HuH-7 (cell line): Measurements from ENCODE around the gene TADA1.
"Not testable (repeated sequence)": the region's sequence is repeated elsewhere in the genome, so short reads cannot be mapped to it uniquely, and the experiment has no call there.

Experiments used
- DNase-seq: peaks from one replicate; pipeline ENCODE4 v3.0.0; 2011; ENCODE audit warnings: low spot score

The TADA1 gene

DNA sequence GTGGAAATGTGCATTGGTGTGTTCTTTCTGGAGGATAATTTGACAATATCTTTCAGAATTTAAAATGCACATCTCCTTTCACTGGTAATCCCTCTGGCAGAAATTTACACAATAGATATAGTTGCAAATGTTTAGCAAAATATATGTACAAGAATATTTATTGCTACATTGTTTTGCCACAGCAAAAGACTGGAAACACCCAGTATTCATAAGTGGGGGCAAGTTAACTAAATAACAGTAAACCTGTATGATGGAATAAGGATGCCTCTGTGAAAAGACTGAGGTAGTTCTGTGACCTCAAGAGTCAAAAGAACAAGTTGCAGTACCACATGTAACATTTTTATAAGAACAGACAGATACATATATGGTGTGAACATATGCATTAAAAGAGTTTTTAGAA is 13.7 kb upstream of the TADA1 start:
- no peak for DNase-seq

DNA sequence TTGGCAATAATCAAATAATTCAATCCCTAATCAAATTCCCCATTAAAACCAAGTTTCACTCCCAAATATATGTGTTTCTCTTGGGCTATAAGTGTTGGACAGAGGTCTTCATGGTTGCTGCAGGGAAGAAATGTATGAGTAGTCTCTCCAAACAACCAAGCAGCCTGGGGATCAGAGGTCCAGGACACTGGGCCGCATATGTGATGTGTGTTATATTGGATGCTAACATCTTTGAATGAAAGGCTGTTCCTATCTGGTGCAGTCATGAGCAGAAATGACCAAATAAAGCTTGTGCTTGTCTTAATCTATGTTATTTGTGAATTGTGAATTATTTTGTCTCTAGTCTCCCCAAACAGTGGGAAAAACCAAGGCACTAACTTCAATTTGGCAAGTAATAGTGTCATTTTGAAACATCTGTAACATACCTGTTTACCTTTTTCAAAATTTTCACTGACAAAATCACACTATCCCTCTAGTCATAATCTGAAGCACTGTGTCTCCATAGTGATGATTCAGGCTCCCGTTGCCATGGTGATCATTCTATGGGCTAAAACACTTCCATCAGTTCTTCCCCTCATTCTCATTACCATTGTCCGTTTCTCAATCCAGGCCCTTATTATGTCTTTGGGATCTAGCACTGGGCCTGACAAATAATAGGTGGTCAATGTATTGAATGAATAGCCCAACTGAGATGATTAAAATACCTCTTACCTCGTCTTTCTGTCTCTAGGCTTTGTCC is 12.5 kb upstream of the TADA1 start:
- DNase-seq: no peak

DNA sequence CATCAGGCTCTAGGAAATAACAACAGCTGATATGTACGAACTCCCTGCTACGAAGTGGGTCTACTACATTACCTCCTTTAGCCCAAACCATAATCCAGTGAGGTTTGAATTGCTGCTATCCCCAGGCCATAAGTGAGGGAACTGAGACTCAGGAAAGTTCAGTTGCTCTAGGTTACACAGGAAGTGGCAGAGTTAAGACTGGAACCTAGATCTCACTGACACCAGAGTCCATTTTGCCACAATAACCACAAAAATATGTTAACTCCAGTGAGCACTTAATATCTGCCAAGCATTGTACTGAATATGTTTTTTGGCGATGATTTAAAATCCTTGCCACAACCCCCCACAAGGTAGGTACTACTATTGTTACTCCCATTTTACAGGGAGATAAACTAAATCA is 8.9 kb upstream of the TADA1 start:
- DNase-seq: no peak

DNA sequence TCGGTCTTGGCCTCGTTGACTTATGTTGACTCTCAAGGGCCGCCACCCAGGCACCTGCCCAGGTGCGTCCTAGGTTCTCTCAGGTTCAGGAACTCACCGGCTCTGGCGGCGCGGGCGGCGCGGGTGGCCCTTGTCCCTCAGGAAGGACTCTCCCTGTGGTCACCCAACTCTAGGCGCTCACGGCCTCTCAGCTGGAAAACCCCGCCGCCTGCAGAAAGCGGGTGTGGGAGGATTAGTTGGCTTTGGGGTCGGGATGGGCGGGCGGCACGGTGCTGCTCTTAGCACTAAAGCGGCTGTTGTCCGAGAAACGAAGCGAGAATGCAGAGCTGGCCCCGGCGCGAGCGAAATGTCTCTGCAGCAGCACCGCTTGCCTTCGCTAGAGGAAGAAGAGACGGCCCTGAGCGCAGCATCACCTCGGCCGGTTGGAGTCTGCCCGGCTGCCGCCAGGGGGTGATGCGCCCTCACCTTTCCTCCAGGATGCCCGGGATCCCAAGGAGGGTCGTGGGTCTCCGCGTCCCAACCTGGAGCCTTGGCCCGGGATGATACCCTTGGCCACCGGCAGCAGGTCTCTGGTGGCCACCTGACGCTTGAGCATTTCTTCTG is 8.1 kb upstream of the TADA1 start:
- no peak for DNase-seq

DNA sequence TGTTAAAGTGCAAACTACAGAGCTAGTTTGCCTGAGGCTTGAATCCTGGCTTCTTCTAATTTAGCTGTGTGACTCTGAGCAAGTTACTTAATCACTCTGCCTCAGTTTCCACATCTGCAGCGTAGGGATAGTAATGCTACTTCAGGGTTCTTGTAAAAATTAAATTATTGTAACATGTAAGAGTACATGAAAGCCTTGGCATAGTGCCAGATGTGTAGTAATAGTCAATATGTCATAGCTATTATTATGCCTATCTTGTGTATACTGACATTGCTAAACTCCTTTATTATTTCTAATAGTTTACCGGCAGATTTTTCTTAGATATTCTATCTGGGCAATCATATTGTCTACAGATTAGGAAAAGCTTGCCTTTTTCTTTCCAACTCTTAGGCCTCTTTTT is 6.8 kb upstream of the TADA1 start:
- DNase-seq: no peak

DNA sequence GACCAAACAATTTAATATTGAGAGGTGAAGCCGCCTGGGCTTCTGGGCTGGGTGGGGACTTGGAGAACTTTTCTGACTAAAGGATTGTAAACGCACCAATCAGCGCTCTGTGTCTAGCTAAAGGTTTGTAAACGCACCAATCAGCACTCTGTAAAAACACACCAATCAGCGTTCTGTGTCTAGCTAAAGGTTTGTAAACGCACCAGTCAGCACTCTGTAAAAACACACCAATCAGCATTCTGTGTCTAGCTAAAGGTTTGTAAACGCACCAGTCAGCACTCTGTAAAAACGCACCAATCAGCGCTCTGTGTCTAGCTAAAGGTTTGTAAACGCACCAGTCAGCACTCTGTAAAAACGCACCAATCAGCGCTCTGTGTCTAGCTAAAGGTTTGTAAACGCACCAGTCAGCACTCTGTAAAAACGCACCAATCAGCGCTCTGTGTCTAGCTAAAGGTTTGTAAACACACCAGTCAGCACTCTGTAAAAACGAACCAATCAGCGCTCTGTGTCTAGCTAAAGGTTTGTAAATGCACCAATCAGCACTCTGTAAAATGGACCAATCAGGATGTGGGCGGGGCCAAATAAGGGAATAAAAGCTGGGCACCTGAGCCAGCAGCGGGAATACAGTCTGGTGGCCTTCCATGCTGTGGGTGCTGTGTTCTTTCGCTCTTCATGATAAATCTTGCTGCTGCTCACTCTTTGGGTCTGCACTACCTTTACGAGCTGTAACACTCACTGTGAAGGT is 2.3 kb upstream of the TADA1 start:
- DNase-seq: not testable (repeated sequence)

DNA sequence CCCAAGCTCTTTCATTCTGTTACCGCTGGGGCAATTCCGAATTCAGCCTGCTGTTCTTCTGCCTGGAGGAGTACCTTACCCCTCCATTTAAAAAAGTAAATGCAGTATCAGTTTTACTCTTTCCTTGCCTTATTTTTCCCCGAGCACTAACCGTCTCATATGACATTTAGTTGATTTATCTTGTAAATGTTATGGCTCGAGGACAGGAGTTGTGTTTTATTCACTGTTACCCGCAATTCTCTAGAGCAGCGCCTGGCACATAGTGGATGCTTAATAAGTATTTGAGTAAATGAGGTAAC is 425 bp upstream of the TADA1 start:
- DNase-seq: no peak

DNA sequence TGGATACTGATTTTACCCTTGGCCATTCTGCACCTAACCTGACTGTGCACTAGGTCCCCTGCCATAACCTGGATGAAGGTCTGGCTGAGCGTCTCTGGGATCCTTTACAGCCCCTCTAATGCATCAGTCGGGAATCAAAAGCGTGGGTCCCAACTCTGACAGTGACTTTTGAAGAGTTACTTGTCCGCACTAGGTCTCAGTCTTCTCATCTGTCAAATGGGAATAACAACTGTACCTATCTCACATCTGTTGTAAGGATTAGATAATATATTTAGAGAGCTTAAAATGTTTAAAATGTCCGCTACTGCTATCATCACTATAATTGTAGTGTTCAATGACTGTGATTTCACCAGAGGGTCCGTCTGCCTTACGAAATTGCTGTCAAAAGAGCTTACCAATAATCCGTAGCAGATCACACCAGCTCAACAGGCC is 746 bp downstream of the TADA1 start:
- DNase-seq: no peak

DNA sequence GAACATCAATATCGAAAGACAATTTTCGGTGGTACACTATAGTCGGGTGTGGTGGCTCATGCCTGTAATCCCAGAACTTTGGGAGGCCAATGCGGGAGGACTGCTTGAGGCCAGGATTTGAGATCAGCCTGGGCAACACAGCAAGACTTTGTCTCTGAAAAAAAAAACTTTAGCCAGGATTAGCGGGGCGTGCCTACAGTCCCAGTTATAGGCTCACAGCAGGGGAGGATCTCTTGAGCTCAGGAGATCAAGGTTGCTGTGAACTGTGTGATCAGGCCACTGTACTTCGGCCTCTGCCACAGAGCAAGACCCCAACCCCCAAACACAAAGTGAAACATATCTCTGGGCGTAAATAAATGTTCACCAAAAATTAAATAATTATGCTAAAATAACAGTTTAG is 1.6 kb downstream of the TADA1 start:
- DNase-seq: no peak

DNA sequence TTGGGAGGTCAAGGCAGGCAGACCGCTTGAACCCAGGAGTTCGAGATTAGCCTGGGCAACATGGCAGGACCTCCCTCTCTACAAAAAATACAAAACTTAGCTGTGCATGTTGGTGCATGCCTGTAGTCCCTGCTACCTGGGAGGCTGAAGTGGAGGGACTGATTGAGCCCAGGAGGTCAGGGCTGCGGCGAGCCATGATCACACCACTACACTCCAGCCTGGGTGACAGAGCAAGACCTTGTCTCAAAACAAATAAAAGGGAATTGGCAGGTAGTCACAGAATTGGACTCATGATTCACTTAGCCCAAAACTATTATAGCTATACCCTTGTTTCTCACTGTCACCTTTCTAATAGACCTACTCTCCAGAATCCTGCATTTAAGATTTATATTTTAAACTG is 5.5 kb downstream of the TADA1 start:
- no peak for DNase-seq

DNA sequence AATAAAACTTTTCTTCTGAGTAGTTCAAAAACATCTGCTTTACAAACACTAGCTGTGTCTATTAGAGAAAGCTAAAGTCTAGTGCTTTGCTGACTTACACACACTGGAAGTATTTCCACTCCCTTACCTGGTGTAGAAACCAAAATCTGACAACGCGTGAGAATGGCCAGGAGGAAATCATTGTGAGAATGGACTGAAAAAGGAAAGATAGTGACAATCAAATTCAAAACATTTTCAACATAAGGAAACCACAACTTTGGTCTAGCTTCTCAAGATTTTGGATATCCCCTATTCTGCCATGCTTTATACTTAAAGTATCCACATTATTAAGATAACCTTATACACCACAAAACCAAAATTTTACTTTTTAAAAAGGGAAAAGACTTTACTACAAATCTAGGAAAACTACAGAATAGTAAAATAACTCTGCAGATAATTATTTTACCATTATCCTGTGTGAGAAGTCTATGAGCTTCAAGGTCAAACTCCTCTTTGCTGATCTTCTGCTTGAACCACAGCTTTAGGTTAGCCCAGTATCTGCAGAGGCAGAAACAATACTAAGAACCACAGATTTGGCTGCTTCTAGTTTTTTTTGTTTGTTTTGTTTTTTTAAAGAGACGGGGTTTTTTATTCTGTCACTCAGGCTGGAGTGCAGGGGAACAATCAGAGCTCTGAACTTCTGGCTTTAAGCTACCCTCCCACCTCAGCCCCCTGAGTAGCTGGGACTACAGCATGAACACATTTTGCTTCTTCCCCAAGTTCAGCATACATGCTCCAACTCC is 6.6 kb downstream of the TADA1 start:
- DNase-seq: no peak

DNA sequence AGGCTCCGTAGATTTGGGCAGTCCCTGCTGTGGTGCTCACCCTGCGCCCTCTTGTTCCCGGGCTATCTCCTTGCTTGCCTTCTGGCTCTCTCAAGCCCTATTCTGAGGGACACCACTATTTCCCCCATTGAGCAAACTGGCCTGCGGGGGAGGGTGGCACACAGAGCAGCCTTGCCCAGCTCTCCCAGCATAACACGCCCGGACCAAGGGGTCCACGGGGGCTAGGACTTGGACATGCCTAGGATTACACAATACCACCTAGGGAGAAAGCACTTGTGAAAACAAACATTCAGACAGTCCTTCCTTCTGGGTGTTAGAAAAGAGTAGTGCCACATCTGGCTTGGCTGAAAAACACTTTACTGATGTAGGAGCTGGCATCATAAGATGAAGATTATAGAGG is 7.4 kb downstream of the TADA1 start:
- DNase-seq: no peak

DNA sequence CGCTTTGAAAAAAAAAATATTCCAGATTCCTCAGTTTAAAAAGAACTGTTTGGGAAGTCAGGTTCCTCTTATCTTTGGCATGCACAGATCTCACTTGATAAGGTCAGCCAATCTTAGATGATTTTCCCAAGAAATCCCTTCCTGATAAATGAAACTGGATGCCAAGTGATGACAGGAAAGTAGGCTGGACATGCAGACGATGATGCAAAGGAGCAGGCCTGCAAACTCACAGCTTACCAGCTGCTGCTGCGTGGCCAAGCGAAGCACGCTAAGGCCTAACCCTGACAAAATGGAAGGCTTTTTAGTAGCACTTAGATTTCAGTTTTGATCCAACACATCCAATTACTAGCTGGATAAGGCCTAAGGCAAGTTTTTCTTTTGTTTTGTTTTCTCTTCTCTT is 10.1 kb downstream of the TADA1 start:
- DNase-seq: no peak

DNA sequence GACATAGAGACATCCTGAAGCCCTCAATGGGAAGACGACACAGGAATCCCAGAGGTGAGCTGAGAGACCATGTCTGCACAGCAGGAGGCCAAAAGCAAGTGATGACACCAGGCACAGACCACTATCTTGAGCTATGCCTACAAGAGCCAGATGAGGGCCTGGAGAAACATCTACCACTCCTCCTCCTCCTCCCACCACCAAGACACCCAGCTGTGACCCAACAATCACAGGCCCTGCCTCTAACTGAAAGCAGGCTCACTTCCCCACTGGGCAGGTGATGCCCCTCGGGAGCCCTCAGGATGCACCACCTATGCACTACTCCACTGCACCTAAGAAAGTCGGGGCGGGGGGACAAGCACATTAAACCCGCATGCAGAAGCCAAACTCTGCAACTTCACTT is 16.5 kb downstream of the TADA1 start:
- DNase-seq: no peak

DNA sequence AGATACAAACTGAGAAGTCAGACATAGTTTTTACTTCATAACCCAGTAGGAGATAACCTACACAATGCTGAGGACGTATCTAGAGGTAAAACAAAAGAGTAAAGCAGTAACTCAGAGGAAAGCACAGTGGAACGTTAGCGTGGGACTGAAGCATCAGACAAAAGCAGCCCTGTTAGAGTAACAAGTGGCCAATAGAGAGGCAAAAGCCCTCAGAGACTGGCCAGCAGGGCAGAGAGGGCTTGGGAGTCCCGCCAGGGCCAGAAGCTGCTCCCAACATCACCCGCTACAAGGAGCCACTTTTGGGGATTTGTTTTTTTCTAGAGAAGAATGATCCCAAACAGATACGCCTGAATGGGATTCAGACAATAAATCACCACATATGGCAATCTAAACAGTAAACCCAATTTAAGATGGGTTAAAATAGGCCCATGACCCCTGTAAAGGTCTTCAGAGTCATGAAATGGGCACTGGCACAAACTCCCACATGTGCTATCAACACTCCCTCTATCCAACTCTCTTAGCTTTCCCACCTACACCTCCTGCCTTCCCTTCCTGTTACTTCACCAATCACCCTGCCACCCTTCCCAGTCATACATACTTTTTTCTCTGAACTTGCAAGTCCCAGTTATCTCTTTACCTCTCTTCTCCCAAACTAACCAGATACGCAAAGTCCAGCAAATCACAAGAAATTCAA is 17.2 kb downstream of the TADA1 start:
- DNase-seq: no peak

DNA sequence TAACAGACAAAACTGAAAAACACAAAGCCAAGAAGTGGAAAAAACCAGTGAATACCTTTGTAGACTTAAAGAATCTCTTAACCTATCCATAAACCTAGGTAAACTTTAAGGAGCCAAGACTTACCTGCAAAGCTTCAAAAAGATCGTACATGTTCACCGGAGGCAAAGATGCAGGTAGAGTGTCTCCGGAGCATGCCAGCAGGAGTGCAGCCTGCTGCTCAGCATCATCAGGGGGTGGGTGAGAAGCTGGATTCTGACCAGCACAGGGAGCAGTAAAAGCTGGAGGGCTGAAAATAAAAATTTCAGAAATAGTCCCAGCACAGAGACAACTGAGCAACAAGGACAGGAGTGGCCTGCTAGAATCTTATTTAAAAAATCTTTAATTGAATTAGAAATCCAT is 18.1 kb downstream of the TADA1 start:
- no peak for DNase-seq

DNA sequence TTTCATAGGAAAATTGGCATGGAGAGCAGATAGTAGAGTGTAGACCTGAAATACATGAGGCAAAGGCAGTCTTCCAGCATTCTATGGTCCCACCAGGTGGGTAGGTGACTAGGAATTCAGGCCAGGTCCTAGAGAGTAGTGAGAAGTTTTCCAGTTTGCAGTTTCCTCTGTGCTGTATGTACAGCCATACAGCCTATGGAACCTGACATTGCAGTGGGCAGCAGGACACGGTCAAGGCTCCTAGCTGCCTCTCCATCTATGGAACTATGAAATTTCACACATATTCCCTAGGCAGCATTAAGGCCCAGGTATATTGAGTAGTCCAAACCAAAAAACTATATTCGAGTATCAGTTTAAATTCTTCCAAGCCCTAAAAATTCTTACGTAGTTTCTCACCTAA is 20.5 kb downstream of the TADA1 start:
- DNase-seq: no peak

DNA sequence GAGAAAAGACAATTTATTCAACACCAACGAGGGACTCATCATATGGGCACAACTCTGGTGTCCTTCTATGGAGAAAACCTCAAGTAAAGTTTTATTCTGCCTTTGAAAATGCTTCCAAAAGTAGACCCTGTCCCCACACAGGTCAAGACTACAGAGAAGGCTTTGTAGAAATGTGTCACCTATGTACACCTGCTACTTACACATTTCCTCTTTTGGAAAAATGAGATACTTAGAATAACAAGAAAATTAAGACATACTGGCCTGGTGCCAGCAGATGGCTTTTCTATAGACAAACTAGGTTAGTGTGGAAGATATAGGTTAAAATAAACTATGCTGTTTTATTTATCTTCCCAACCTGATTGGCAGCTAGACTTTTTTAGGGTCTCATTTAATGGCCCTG is 23.1 kb downstream of the TADA1 start:
- no peak for DNase-seq

DNA sequence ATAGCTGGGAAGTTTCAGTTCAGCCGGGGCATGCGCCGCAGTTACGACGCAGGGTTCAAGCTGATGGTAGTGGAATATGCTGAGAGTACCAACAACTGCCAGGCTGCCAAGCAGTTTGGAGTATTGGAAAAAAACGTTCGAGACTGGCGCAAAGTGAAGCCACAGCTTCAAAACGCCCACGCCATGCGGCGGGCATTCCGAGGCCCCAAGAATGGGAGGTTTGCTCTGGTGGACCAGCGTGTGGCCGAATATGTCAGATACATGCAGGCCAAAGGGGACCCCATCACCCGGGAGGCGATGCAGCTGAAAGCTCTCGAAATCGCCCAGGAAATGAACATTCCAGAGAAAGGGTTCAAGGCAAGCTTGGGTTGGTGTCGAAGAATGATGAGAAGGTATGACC is 26.9 kb downstream of the TADA1 start:
- no peak for DNase-seq

DNA sequence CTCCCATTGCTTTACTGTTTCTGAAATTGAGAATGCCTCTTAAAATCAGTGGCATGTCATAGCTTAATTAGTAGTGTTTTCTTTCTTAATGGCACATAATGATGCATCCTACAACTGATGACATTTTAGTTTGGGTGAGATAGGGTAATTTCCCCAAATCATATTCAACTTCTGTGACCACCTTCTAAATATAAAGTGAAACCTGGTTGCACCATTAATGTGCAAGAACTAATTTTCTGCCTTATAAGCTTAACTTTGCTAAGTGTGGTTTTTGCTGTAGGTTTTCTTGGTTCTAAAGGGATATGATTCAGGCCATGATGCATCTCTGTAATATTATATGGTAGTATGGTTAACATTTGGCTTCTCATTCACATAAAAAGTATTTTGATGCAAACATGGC is 27.9 kb downstream of the TADA1 start:
- DNase-seq: no peak

DNA sequence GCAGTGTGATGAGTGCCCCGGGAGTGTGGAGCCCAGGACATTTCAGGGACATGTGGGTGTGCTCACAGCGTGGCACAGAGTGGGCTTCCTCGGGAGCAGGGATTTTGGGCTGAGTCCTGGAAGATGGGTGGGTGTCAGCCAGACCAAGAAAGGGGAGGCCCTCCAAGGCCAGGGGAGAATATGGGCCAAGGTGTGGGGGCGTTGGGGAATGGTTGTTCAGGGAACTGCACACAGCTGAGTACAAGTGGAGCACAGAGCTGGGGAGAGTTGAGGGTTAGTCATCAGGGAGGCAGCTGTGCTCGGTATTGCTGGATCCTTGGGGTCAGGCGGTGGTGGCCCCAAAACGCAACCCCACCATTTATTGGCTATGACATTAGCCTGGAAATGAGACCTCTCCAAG is 31.3 kb downstream of the TADA1 start:
- no peak for DNase-seq
